ENCODE results near the gene CCDC6.
"Not testable (repeated sequence)": the region's sequence is repeated elsewhere in the genome, so short reads cannot be mapped to it uniquely, and the experiment has no call there.

The CCDC6 gene

GRCh38 chr10:59750155-59750945 lies 156.0 kb downstream of the CCDC6 start:
- no peak for DNase-seq

GRCh38 chr10:59748834-59749233 lies 157.5 kb downstream of the CCDC6 start:
- DNase-seq: peak; percentile 34

GRCh38 chr10:59745163-59745650 lies 161.1 kb downstream of the CCDC6 start:
- DNase-seq: no peak

- not testable (repeated sequence) for DNase-seq
Observed at GRCh38 chr10:59744762-59745161, 161.6 kb downstream of the CCDC6 start.

- not testable (repeated sequence) for DNase-seq
Observed at GRCh38 chr10:59744156-59744555, 162.2 kb downstream of the CCDC6 start.

- no peak for DNase-seq
Observed at GRCh38 chr10:59741583-59741982, 164.8 kb downstream of the CCDC6 start.

GRCh38 chr10:59741048-59741447 lies 165.3 kb downstream of the CCDC6 start:
- no peak for DNase-seq
